A204.1 (cell line): ENCODE results near the gene MRGPRE.

ENCODE experiments used
- FAIRE-seq: peaks from 2 replicates; lab custom pipeline; 2012; peaks lifted over from hg19 to GRCh38; lab: Jason Lieb, UNC

Gene MRGPRE

DNA sequence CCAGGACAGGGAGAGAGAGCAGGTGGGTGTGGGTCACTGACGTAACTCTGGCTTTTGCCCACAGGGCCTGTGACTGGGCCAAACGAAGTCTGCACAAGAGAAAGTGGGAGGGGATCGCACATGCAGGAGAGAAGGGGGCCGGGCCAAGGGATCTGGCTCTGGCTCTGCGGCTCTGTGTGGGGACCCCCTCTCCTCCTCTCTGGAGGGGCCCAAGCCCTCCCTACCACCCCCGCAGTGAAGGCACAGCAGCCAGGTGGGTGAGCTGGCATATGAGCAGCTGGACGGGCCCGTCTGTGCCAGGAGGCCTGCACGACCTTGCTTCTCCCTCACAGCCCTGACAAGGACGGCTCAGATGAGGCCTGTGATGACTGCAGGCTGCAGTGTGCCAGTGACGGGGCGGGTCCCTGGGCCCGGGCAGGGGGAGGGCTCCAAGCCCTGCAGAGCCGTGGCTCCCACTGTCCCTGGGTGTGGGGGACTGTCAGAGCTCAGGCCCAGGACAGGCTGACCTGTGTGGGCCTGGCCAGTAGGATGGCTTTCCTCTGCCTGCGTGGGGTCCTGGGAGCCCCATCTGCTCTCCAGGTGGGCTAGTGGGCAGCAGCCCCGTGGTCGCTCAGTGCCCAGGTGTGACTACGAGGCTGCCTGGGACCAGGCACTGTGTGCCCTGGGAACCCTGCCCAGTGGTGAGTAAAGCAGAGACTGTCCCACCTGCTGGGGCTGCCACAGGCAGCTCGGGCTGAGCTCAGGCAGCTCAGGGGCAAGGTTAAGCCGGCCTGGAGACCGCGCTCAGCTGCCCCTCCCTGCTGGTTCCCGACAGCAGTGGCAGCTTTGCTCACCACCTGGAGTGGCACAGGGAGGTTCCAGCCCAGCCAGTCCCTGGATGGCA, 35.8 kb downstream of the MRGPRE start:
- FAIRE-seq = no peak

DNA sequence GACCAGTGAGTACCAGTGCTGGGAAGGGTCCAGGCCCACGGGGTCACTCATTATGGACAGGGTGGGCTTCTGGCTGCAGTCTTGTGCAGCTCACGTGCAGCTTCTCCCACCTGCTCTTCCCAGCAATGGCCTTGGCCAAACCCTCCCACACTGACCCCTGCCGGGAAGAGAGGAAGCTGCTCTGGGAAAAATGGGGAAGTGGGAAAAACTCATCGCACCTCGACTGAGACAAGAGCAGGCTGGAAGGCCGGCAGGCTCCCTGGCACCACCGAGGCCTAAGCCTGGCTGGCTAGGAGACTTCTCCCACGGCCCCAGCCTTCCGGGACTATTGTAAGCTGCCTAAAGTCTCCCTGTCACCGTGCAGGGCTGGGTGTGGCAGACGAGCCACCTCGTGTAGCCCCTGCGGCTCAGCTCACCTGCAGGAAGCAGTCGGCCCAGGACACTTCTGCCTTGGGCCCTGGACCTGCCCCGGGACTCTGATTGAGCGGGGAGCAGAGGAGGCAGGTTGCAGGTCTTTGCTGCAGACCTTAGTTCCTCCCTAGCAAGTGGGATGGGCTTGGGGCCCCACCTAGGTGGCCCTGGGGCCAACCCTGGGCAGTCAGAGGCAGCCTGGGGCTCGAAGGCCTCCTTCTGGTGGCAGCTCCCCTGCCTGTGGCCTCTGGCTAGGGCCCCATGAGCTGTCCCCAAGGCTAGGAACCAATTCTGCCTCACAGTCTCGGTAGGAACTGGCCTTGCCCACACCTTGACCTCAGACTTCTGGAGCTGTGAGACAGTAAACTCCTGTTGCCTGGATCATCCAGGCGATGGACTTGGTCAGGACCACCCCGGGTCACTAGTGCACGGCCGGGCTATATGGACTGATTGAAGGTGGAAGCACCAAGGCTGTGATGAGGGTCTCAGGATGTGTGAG, 36.7 kb downstream of the MRGPRE start:
- no peak for FAIRE-seq

DNA sequence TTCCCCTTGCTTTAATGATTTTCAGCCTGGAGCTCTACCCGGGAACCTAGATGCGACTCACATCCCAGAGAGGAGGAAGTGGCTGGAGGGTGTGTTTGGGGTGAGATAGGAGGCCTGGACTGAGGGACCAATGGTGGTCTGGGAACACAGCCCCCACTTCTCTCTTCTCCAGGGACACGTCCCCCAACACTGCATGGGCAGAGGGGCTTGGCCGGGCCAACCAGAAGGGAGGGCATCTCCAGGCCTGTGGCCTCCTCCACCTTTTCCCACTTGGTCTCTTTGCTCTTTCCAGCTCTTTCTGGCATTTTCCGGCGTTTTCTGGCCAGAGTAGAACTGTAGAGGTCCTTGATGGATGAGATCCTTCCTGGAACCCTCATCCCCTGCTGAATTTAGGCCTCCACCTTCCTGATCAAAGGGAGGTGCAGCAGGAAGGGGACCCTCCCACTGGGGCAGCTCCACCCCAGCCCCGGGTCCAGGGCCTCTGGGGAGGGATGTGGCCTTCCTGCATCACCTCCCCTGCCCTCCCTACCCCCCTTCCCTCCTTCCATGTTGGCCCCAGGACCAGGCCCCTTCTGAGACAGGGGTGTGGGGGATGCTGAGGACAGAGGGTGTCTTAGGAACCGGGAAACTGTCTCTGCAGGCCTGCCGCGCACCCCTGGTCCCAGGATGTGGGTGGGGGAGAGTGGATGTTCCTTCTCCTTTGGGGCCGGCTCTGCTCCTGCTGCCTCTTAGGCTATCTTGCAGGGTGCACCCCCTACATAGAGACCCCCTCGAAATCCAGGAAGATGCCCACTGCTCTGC, 38.0 kb downstream of the MRGPRE start:
- no peak for FAIRE-seq

- no peak for FAIRE-seq
These were observed 38.7 kb downstream of the MRGPRE start for GRCh38 chr11:3193373-3194015.

GRCh38 chr11:3192511-3193372, 39.5 kb downstream of the MRGPRE start:
- no peak for FAIRE-seq

DNA sequence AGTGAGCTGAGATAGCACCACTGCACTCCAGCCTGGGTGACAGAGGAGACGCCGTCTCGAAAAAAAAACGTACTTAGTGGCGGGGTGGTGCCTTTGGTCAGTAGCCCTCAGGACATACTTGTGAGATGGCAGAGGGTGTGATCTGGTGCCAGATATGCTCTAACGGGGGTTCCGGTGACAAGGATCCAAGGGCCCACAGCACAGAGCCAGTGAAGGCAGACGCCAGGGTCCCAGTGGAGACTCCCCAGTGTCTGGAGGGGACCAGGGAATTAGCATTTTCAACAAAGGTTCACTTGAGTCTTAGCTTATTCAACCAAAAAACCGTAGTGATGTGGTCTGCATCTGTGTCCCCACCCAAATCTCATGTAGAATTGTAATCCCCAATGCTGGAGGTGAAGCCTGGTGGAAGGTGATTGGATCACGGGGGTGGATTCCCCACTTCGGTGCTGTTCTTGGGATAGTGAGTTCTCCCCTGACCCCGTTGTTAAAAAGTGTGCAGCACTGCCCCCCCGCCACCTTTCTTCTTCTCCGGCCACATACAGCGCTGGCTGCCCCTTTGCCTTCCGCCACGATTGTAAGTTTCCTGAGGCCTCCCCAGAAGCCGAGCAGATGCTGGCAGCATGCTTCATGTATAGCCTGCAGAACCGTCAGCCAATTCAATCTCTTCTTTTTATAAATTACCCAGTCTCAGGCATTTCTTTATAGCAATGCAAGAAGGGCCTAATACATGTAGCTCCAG, 40.5 kb downstream of the MRGPRE start:
- no peak for FAIRE-seq

DNA sequence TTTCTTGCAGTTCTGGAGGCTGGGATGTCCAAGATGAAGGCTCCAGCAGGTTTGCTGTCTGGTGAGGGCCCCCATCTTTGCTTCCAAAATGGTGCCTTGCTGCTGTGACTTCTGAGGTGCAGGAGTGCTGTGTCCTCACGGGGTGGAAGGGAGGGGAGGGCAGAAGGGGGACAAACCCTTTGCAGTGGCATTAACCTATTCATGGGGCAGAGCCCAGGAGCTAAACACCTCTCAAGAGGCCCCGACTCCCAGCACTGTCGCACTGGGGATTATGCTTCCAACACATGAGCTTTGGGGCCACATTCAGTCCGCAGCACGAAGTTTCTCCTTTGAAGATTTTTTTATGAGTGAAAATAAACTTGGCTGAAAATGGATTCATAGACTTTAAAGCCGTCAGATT, 41.6 kb downstream of the MRGPRE start:
- no peak for FAIRE-seq

- no peak for FAIRE-seq
These were observed 42.2 kb downstream of the MRGPRE start for GRCh38 chr11:3189886-3190583.

DNA sequence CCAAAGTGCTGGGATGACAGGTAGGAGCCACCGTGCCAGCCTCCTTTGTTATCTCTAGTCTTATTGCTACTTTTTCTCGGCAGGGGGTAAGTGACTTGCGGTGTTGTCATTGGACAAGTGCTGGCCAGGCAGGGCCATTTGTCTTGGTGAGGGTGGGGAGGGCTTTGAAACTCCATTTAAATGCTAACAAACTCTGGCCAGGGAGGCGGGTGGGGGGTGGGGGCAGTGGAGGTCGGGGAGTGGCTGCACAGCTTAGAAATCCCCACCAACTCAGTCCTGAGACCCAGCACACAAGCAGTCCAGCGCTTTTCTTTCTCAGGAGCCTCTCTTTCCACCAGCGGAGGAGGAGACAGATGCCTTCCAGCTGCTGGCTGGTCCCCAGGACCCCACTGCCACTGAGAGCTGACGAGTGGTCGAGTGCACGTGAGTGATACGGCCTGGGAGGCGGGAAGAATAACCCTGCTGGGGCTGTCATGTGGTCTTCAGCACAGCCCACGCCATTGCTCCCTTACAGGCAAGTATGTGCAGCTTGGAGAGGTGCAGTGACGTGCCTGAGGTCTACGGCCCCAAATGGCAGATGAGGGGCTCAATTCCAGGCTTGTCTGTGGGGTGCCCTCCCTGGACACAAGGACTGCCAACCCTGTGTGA, 42.9 kb downstream of the MRGPRE start:
- FAIRE-seq = no peak

DNA sequence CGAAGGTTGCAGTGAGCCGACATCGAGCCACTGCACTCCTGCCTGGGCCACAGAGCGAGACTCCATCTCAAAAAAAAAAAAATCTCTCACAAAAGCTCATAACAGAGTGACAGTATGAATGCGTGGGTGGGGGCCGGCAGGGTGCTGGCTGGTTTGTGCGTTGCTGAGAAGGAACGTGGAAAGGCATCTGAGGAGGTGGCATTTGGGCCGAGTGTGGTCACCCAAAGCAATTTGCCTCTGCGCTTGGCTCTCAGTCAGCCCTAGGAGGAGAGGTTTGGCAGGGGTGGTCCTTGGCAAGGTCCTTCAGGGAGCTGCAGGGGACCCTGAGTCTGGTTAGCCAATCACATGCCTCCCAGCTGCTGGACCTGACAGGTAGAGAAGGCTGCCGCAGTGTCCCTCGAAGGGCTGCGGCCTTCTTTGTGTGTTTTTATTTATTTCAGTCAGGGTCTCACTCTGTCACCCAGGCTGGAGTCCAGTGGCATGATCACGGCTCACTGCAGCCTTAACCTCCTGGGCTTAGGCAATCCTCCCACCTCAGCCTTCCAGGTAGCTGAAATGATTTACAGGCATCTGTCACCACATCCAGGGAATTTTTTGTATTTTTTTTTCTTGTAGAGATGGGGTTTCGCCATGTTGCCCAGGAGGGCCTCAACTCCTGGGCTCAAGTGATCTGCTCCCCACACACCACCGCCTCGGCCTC, 43.6 kb downstream of the MRGPRE start:
- no peak for FAIRE-seq

DNA sequence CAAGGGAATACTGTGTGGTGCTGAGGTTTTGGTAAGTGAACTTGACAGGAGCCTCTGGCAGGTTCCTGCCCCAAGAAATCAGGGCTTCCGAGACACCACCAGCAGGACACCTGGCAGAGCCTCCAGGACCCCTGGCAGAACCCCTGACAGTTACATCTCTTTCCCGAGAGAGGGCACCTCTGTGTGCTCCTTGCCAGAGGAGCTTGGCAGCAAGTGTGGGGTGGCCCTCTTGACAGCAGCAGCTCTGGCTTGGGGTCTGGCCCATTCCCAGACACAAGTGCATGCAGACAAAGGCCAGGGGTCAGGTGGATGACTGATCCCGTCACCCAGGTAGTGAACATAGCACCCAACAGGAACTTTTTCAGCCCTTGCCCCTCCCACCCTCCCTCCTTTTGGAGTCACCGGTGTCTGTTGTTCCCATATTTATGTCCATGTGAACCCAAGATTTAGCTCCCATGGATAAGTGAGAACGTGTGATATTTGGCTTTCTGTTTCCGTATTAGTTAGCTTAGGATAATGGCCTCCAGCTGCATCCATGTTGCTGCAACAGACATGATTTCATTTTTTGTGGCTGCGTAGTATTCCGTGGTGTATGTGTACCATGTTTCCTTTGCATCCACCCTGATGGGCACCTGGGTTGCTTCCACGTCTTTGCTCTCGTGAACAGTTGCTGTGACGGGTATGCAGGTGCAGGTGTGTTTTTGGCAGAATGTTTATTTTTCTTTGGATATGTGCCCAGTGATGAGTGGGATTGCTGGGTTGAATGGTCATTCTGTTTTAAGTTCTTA, 45.9 kb downstream of the MRGPRE start:
- no peak for FAIRE-seq

- no peak for FAIRE-seq
These were observed 47.4 kb downstream of the MRGPRE start for GRCh38 chr11:3184732-3185347.

- FAIRE-seq = no peak
These were observed 48.7 kb downstream of the MRGPRE start for GRCh38 chr11:3183523-3183922.

DNA sequence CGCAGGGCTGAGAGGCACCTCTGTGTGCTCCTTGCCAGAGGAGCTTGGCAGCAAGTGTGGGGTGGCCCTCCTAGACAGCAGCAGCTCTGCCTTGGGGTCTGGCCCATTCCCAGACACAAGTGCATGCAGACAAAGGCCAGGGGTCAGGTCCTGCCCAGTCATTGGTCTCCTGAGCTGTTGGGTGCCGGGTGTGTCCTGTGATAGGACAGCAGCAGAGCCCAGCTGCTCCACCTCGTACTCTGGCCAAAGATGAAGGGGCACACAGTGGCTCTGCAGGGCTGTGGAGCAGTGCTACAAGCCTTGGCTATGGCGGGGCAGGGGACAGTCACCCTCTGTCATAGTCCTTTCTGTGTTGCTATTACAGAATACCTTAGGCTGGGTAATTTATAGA, 49.8 kb downstream of the MRGPRE start:
- FAIRE-seq = no peak

- FAIRE-seq = no peak
These were observed 50.3 kb downstream of the MRGPRE start for GRCh38 chr11:3181725-3182461.

DNA sequence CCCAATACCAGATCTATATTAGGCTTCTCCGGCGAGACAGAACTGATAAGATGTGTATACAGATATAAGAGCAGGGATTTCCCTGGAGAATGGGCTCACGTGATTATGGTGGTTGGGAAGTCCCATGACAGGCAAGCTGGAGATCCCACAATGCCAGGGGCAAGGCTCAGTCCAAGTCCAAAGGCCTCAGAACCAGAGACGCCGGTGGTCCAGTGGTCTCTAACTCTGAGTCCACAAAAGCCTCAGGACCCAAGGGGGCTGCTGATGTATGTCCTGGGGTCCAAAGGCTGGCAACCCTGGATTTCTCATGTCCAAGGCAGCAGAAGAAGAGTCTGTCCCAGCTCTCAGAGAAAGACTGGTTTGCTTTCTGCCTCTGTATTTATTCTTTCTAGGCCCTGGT, 51.3 kb downstream of the MRGPRE start:
- FAIRE-seq = no peak
